ENCODE data around the gene SNURF.
"Not testable (repeated sequence)": the region's sequence is repeated elsewhere in the genome, so short reads cannot be mapped to it uniquely, and the experiment has no call there.

Gene SNURF

GRCh38 chr15:24971772-24972171 lies 17.0 kb downstream of the SNURF start:
- Histone ChIP-seq H3K4me3 (replicated peaks; ENCODE audit: low read depth, low read length) (no peak overlapping the region), H3K36me3 (ENCODE audit: control insufficient read depth, insufficient read depth, low read length) (no peaks in the 10 kb centered on the region; the same call in 1 of the 2 replicates), H3K27me3 (replicated peaks; ENCODE audit: control insufficient read depth, insufficient read depth, low read length) (no peaks in the 10 kb centered on the region)
- DNase-seq (ENCODE audit: extremely low read depth, insufficient read length), result no peak
- TF ChIP-seq CTCF (IDR thresholded peaks at IDR 0.05; ENCODE audit: insufficient read depth, low read length, poor library complexity, severe bottlenecking), result no peak

GRCh38 chr15:24972707-24973106 lies 17.9 kb downstream of the SNURF start:
- H3K4me3 ChIP-seq (replicated peaks; ENCODE audit: low read depth, low read length); DNase-seq (ENCODE audit: extremely low read depth, insufficient read length); H3K27me3 ChIP-seq (replicated peaks; ENCODE audit: control insufficient read depth, insufficient read depth, low read length); H3K36me3 ChIP-seq (ENCODE audit: control insufficient read depth, insufficient read depth, low read length): not testable (repeated sequence)

GRCh38 chr15:24976932-24977331 lies 22.1 kb downstream of the SNURF start:
- TF ChIP-seq CTCF (IDR thresholded peaks at IDR 0.05; ENCODE audit: insufficient read depth, low read length, poor library complexity, severe bottlenecking), result no peak
- Histone ChIP-seq H3K36me3 (ENCODE audit: control insufficient read depth, insufficient read depth, low read length) (no peaks in the 10 kb centered on the region; the same call in none of the 2 replicates), H3K4me3 (replicated peaks; ENCODE audit: low read depth, low read length) (no peak overlapping the region), H3K27me3 (replicated peaks; ENCODE audit: control insufficient read depth, insufficient read depth, low read length) (no peaks in the 10 kb centered on the region)
- DNase-seq (ENCODE audit: extremely low read depth, insufficient read length), result no peak

- no peak for DNase-seq (ENCODE audit: extremely low read depth, insufficient read length)
- no peak for TF ChIP-seq CTCF (IDR thresholded peaks at IDR 0.05; ENCODE audit: insufficient read depth, low read length, poor library complexity, severe bottlenecking)
- Histone ChIP-seq H3K27me3 (replicated peaks; ENCODE audit: control insufficient read depth, insufficient read depth, low read length) (no peaks in the 10 kb centered on the region), H3K36me3 (ENCODE audit: control insufficient read depth, insufficient read depth, low read length) (peaks cover 2% of the 10 kb centered on the region), H3K4me3 (replicated peaks; ENCODE audit: low read depth, low read length) (no peak overlapping the region)
Measured at GRCh38 chr15:24977686-24978085, 22.9 kb downstream of the SNURF start.

- H3K4me3 ChIP-seq (replicated peaks; ENCODE audit: low read depth, low read length), result no peak overlapping the region
- TF ChIP-seq CTCF (IDR thresholded peaks at IDR 0.05; ENCODE audit: insufficient read depth, low read length, poor library complexity, severe bottlenecking), result no peak
- H3K36me3 ChIP-seq (ENCODE audit: control insufficient read depth, insufficient read depth, low read length), result 0 out of 2 replicates have a peak, but pooled peaks cover 2% of the 10 kb centered on the region
- DNase-seq (ENCODE audit: extremely low read depth, insufficient read length), result no peak
- H3K27me3 ChIP-seq (replicated peaks; ENCODE audit: control insufficient read depth, insufficient read depth, low read length), result no peaks in the 10 kb centered on the region
Measured at GRCh38 chr15:24985224-24985623, 30.4 kb downstream of the SNURF start.

GRCh38 chr15:24986653-24987052 lies 31.9 kb downstream of the SNURF start:
- H3K36me3 ChIP-seq (ENCODE audit: control insufficient read depth, insufficient read depth, low read length), result 0 out of 2 replicates have a peak, but pooled peaks cover 2% of the 10 kb centered on the region

More at GRCh38 chr15:24986653-24987052, 31.9 kb downstream of the SNURF start:
- no peaks in the 10 kb centered on the region for H3K27me3 ChIP-seq (replicated peaks; ENCODE audit: control insufficient read depth, insufficient read depth, low read length)
- DNase-seq (ENCODE audit: extremely low read depth, insufficient read length), result no peak
- no peak overlapping the region for H3K4me3 ChIP-seq (replicated peaks; ENCODE audit: low read depth, low read length)
- no peak for TF ChIP-seq CTCF (IDR thresholded peaks at IDR 0.05; ENCODE audit: insufficient read depth, low read length, poor library complexity, severe bottlenecking)

All from GM06990 (cell line).